ENCODE results near the gene STRA8.
A peak's percentile ranks its signal among the peaks of the same experiment; 100 is the strongest.

The STRA8 gene

GRCh38 chr7:135233570-135233969 is at the start of gene STRA8:
Gene STRA8 (plus strand): TSS chr7:135233838. CDS start chr7:135240525, 6,687 bp downstream.
- no peak for DNase-seq

GRCh38 chr7:135184254-135184841 is 49.3 kb upstream of the STRA8 start:
- DNase-seq: no peak

GRCh38 chr7:135185471-135186260 is 48.0 kb upstream of the STRA8 start:
- DNase-seq: no peak

- no peak for DNase-seq
Observed at GRCh38 chr7:135186261-135186540, 47.4 kb upstream of the STRA8 start.

GRCh38 chr7:135186841-135187253 is 46.8 kb upstream of the STRA8 start:
- no peak for DNase-seq

- no peak for DNase-seq
Observed at GRCh38 chr7:135188298-135188984, 45.2 kb upstream of the STRA8 start.

- DNase-seq: no peak
Observed at GRCh38 chr7:135189221-135189662, 44.4 kb upstream of the STRA8 start.

- DNase-seq: no peak
Observed at GRCh38 chr7:135189961-135190360, 43.7 kb upstream of the STRA8 start.

- DNase-seq: no peak
Observed at GRCh38 chr7:135190703-135191102, 42.9 kb upstream of the STRA8 start.

GRCh38 chr7:135192914-135193536 is 40.6 kb upstream of the STRA8 start:
- no peak for DNase-seq

- DNase-seq: no peak
Observed at GRCh38 chr7:135193615-135194081, 40.0 kb upstream of the STRA8 start.

GRCh38 chr7:135194494-135195095 is 39.0 kb upstream of the STRA8 start:
- DNase-seq: no peak

GRCh38 chr7:135195156-135195555 is 38.5 kb upstream of the STRA8 start:
- DNase-seq: no peak

- DNase-seq: no peak
Observed at GRCh38 chr7:135195968-135196629, 37.5 kb upstream of the STRA8 start.

GRCh38 chr7:135197343-135197742 is 36.3 kb upstream of the STRA8 start:
- DNase-seq: no peak

GRCh38 chr7:135197906-135198655 is 35.6 kb upstream of the STRA8 start:
- no peak for DNase-seq

GRCh38 chr7:135199439-135199838 is 34.2 kb upstream of the STRA8 start:
- DNase-seq: no peak

GRCh38 chr7:135200821-135201331 is 32.8 kb upstream of the STRA8 start:
- peak; percentile 57 for DNase-seq

- DNase-seq: no peak
Observed at GRCh38 chr7:135201350-135201749, 32.3 kb upstream of the STRA8 start.

- DNase-seq: no peak
Observed at GRCh38 chr7:135204341-135204749, 29.3 kb upstream of the STRA8 start.

GRCh38 chr7:135204876-135205275 is 28.8 kb upstream of the STRA8 start:
- no peak for DNase-seq

- no peak for DNase-seq
Observed at GRCh38 chr7:135205850-135206249, 27.8 kb upstream of the STRA8 start.

Data from COR-L47 (cell line).